Adrenal gland (tissue), 12 donors: ENCODE data around the gene MUC22. TPM values are rescaled to one million over a fixed set of nuclear protein-coding genes. Genes with fewer than 3 reads are reported as not detected.
A peak's percentile ranks its signal among the peaks of the same experiment; 100 is the strongest.

ENCODE experiments used
- DNase-seq, 7 donors: peaks; one replicate each; pipeline ENCODE4 v3.0.0-alpha.2; 2019 to 2020
- H3K27ac ChIP-seq, 5 donors: fragments of 200-600 bp; sonication (generic) in 4 of 5; 1 replicate in 3 of 5; 2 replicates in 2 of 5; pipeline versions ENCODE4 v1.5.1 to v1.8.0; 2016 to 2020; ENCODE audit warnings: mild to moderate bottlenecking in 1 of 5
- H3K27me3 ChIP-seq: fragments of 200-600 bp; 2 replicates; pipeline ENCODE4 v1.8.0; 2021
- H3K36me3 ChIP-seq, 2 donors: fragments of 200-600 bp; replicated peaks in 1 of 2; 1 replicate in 1 of 2; 2 replicates in 1 of 2; pipeline versions ENCODE4 v1.5.1 to v1.8.0; 2018 to 2022
- H3K4me1 ChIP-seq, 2 donors: fragments of 200-600 bp; replicated peaks in 1 of 2; 1 replicate in 1 of 2; 2 replicates in 1 of 2; pipeline versions ENCODE4 v1.5.1 to v1.8.0; 2018 to 2021
- H3K4me3 ChIP-seq, 4 donors: fragments of 200-600 bp; sonication (generic) in 3 of 4; one replicate each; pipeline ENCODE4 v1.5.1; 2016 to 2018
- H3K9me3 ChIP-seq, 3 donors: fragments of 200-600 bp; sonication (generic) in 1 of 3; replicated peaks in 1 of 3; 1 replicate in 2 of 3; 2 replicates in 1 of 3; pipeline versions ENCODE4 v1.5.1 to v1.8.0; 2016 to 2021
- CTCF ChIP-seq, 6 experiments: fragments of 450-650 bp in 4 of 6; fragments of 200-600 bp in 2 of 6; sonication (generic) in 1 of 6; IDR thresholded peaks; 1 replicate in 5 of 6; 2 replicates in 1 of 6; pipeline versions ENCODE4 v1.5.1 to v1.8.0; 2016 to 2021; ENCODE audit warnings: antibody characterized with exemption in 6 of 6, mild to moderate bottlenecking in 2 of 6, moderate library complexity in 1 of 6
- POLR2A ChIP-seq, 2 donors: fragments of 450-650 bp; IDR thresholded peaks; one replicate each; pipeline ENCODE4 v1.6.1; 2017; ENCODE audit warnings: antibody characterized with exemption in 2 of 2, mild to moderate bottlenecking in 2 of 2, moderate library complexity in 1 of 2
- WGBS, 4 donors: extraction: QIAGEN DNeasy Blood & Tissue Kit in 2 of 4; methylation state at CpG; one replicate each; pipeline versions ENCODE4 v1.1.5 to v1.1.7; 2013 to 2017; 5-methylcytosine and 5-hydroxymethylcytosine counted together
- intact Hi-C, 2 donors: fragments of 100-400 bp; cut with DNase I; formaldehyde crosslinking; loops; one replicate each; pipeline versions ENCODE4 v1.14.1 to v1.15.0; 2022 to 2023
- polyA plus RNA-seq, 3 donors: library from polyadenylated mRNA; stranded (reverse); fragments of 200-250 nt in 2 of 3; fragments of 350-450 nt in 1 of 3; fragmentation: Illumina TruSeq in 1 of 3; extraction: RNeasy Lipid Tissue Mini Kit (QIAGEN cat#74804) in 1 of 3; gene quantifications; one replicate each; pipeline ENCODE4 v1.2.3, GENCODE V29; 2013 to 2014
- total RNA-seq, 9 donors: library from RNA; depleted of rRNA in 4 of 9; stranded (reverse); fragments of >200 nt in 4 of 9; fragments of 120-200 nt in 1 of 9; fragmentation: NEBNext Ultra II Directional in 1 of 9; extraction: Animal tissue kit (Norgen Biotek cat#: 25700) in 1 of 9; gene quantifications; one replicate each; pipeline versions ENCODE4 v1.1.0 to v1.2.4, GENCODE V29; 2013 to 2023
- donor health status: healthy with polysubstance abuse.
- donor health status: Bipolar disorder and iron deficiency.
- donor health status: DM: yes; HTN: yes; CAD: no.
- donor health status: DM: no; HTN: no; CAD: no.
- donor health status: DM: no; HTN: no; CAD: no.
- donor health status: DM: yes; HTN: yes; CAD: no.

The MUC22 gene
- total and polyA plus RNA-seq, 12 donors = not detected

GRCh38 chr6:31001281-31001888, 8.9 kb upstream of the MUC22 start:
- Histone ChIP-seq H3K4me3 (no peak overlapping the region), H3K9me3 (no peaks in the 10 kb centered on the region), H3K4me1 (no peaks in the 10 kb centered on the region), H3K36me3 (no peaks in the 10 kb centered on the region), H3K27ac (no peak overlapping the region), H3K27me3 (no peaks in the 10 kb centered on the region)
- TF ChIP-seq POLR2A (IDR thresholded peaks at IDR 0.05) (no peak), CTCF (IDR thresholded peaks at IDR 0.05) (no peak)
- intact Hi-C loops = no loop called here
- peak in 1 of 7 donors; percentile 25 for DNase-seq
- 74 to 80% (median 78%) methylated on average over 13 of the region's 13 CpGs for WGBS, 4 donors

GRCh38 chr6:31002471-31002870, 7.8 kb upstream of the MUC22 start:
- TF ChIP-seq CTCF (IDR thresholded peaks at IDR 0.05) (no peak), POLR2A (IDR thresholded peaks at IDR 0.05) (no peak)
- Histone ChIP-seq H3K4me3 (no peak overlapping the region), H3K27me3 (no peaks in the 10 kb centered on the region), H3K9me3 (no peaks in the 10 kb centered on the region), H3K36me3 (no peaks in the 10 kb centered on the region), H3K4me1 (no peaks in the 10 kb centered on the region), H3K27ac (no peak overlapping the region)
- intact Hi-C loops = no loop called here
- peak in 1 of 7 donors; percentile 15 for DNase-seq
- WGBS, 4 donors = 59 to 72% (median 66%) methylated on average over 2 of the region's 2 CpGs

- Histone ChIP-seq H3K36me3 (no peaks in the 10 kb centered on the region), H3K27ac (no peak overlapping the region), H3K4me1 (no peaks in the 10 kb centered on the region), H3K9me3 (no peaks in the 10 kb centered on the region), H3K4me3 (no peak overlapping the region), H3K27me3 (no peaks in the 10 kb centered on the region)
- TF ChIP-seq POLR2A (IDR thresholded peaks at IDR 0.05) (no peak), CTCF (IDR thresholded peaks at IDR 0.05) (no peak)
- WGBS, 4 donors = 72 to 78% (median 75%) methylated on average over 4 of the region's 4 CpGs
- DNase-seq = no peak
- intact Hi-C loops = no loop called here
Observed at GRCh38 chr6:31004794-31005193, 5.5 kb upstream of the MUC22 start.

- no peaks in the 10 kb centered on the region for H3K36me3 ChIP-seq
- H3K9me3 ChIP-seq = no peaks in the 10 kb centered on the region
- no peaks in the 10 kb centered on the region for H3K27me3 ChIP-seq
- 81 to 91% (median 85%) methylated on average over 9 of the region's 9 CpGs for WGBS, 4 donors
- H3K27ac ChIP-seq = no peak overlapping the region
- TF ChIP-seq CTCF (IDR thresholded peaks at IDR 0.05) = no peak
- intact Hi-C loops = no loop called here
- H3K4me3 ChIP-seq = no peak overlapping the region
- no peak for DNase-seq
- no peaks in the 10 kb centered on the region for H3K4me1 ChIP-seq
Observed at GRCh38 chr6:31005249-31006020, 4.8 kb upstream of the MUC22 start.
